BE2C (cell line): Measurements from ENCODE around the gene SLC35F3.

Source experiments
- DNase-seq: peaks from one replicate; pipeline ENCODE4 v3.0.0-alpha.2; 2020
- H3K27me3 ChIP-seq: fragments of 250-450 bp; sonication (Bioruptor Pico); 2 replicates; pipeline ENCODE4 v1.5.1; 2020; ENCODE audit warnings: mild to moderate bottlenecking
- H3K36me3 ChIP-seq: fragments of 250-450 bp; sonication (Bioruptor Pico); 2 replicates; pipeline ENCODE4 v1.5.1; 2020; ENCODE audit warnings: mild to moderate bottlenecking
- H3K4me1 ChIP-seq: fragments of 250-450 bp; sonication (Bioruptor Pico); 2 replicates; pipeline ENCODE4 v1.5.1; 2020
- H3K4me3 ChIP-seq: 2 replicates; pipeline ENCODE4 v1.5.1; 2011; ENCODE audit warnings: low read depth, low read length
- H3K9me3 ChIP-seq: fragments of 250-450 bp; sonication (Bioruptor Pico); 2 replicates; pipeline ENCODE4 v1.5.1; 2020
- TF ChIP-seq, protein P1 (sequence below): IDR thresholded peaks from 2 replicates; pipeline ENCODE4 v1.5.1; 2012; ENCODE audit warnings: mild to moderate bottlenecking, low read depth, low read length

The SLC35F3 gene

DNA sequence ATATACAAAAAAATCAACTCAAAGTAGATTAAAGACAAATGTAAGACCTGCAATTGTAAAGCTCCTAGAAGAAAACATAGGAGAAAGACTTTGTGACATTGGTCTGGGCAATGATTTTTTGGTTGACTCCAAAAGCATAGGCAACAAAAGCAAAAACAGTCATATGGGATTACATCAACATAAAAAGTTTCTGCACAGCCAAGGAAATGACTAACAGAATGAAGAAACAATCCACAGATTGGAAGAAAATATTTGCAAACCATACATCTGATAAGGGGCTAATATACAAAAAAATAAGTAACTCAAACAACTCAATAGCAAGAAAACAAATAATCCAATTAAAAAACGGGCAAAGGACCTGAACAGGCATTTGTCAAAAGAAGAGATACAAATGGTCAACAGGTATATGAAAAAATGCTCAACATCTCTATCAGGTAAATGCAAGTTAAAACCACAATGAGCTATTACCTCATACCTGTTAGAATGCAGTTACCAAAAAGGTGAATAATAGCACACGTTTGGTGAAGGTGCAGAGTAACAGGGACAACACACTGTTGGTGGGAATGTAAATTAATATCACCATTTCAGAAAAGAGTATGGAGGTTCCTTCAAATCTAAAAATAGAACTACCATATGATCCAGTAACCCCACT is 295.1 kb downstream of the SLC35F3 start:
- H3K27me3 ChIP-seq = peaks cover 10% of the 10 kb centered on the region
- no peak for DNase-seq
- no peaks in the 10 kb centered on the region for H3K9me3 ChIP-seq
- no peak overlapping the region for H3K4me3 ChIP-seq
- TF ChIP-seq, protein P1, sequence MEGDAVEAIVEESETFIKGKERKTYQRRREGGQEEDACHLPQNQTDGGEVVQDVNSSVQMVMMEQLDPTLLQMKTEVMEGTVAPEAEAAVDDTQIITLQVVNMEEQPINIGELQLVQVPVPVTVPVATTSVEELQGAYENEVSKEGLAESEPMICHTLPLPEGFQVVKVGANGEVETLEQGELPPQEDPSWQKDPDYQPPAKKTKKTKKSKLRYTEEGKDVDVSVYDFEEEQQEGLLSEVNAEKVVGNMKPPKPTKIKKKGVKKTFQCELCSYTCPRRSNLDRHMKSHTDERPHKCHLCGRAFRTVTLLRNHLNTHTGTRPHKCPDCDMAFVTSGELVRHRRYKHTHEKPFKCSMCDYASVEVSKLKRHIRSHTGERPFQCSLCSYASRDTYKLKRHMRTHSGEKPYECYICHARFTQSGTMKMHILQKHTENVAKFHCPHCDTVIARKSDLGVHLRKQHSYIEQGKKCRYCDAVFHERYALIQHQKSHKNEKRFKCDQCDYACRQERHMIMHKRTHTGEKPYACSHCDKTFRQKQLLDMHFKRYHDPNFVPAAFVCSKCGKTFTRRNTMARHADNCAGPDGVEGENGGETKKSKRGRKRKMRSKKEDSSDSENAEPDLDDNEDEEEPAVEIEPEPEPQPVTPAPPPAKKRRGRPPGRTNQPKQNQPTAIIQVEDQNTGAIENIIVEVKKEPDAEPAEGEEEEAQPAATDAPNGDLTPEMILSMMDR = no peak
- no peaks in the 10 kb centered on the region for H3K4me1 ChIP-seq
- no peaks in the 10 kb centered on the region for H3K36me3 ChIP-seq

DNA sequence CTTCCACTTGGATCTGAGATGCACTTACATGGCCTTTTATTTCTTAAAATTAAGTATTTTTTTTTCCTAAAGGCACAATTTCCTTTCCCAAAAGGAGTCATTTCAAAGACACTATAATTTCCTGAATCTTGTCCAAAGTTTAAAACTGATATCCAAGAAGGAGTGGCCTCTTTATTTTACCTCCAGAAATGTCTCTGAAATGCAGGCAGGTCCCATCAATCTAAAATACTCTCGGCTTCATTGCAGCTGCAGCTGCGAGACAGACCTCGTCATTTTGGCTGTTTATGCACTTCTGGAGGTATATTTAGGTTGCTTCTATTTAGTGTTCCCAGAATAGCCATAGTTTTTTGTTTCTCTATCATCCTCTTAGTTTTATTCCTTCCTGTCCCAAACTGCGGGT is 296.1 kb downstream of the SLC35F3 start:
- Histone ChIP-seq H3K9me3 (no peaks in the 10 kb centered on the region), H3K4me1 (no peaks in the 10 kb centered on the region), H3K27me3 (peaks cover 10% of the 10 kb centered on the region), H3K4me3 (no peak overlapping the region), H3K36me3 (no peaks in the 10 kb centered on the region)
- TF ChIP-seq, protein P1 = no peak
- no peak for DNase-seq

DNA sequence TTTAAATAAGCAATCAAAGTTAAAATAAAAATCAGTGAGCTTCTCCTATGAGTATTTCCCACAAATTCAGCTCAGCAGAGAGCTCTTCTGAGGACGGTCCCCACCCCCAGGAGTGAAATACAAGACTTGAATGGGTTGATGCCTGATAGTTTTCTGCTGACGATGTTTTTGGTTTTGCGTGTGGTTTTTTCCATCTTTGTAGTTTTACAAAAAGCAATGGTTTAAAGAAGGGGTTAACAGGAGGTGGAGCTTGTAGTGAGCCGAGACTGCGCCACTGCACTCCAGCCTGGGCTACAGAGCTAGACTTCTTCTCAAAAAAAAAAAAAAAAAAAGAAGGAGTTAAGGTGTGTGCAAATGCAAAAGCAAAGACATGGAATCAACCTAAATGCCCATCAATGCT is 297.1 kb downstream of the SLC35F3 start:
- TF ChIP-seq, protein P1 = no peak
- Histone ChIP-seq H3K4me1 (no peaks in the 10 kb centered on the region), H3K36me3 (no peaks in the 10 kb centered on the region), H3K4me3 (no peak overlapping the region), H3K9me3 (no peaks in the 10 kb centered on the region), H3K27me3 (peaks cover 10% of the 10 kb centered on the region)
- DNase-seq = no peak

DNA sequence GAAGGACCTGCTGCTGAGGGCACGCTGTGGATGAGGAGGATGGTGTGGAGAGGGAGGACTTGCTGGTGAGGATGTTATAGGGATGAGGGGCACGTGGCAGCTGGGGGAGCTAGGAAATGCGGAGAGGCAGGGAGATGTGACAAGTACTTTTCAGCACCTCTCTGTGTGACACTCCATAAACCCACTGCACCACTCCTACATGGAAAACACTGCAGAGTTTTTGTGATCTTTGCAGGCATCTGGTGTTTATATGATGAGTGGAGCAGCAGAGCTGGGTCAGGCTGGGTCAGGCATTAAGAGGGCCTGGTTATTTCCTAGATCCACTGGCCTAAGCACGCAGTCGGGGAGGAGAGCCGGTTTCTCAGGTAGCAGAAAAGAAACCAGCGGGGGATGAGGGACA is 301.5 kb downstream of the SLC35F3 start:
- Histone ChIP-seq H3K9me3 (no peaks in the 10 kb centered on the region), H3K4me1 (no peaks in the 10 kb centered on the region), H3K4me3 (no peak overlapping the region), H3K36me3 (no peaks in the 10 kb centered on the region), H3K27me3 (peaks cover 3% of the 10 kb centered on the region)
- TF ChIP-seq, protein P1 = no peak
- no peak for DNase-seq

DNA sequence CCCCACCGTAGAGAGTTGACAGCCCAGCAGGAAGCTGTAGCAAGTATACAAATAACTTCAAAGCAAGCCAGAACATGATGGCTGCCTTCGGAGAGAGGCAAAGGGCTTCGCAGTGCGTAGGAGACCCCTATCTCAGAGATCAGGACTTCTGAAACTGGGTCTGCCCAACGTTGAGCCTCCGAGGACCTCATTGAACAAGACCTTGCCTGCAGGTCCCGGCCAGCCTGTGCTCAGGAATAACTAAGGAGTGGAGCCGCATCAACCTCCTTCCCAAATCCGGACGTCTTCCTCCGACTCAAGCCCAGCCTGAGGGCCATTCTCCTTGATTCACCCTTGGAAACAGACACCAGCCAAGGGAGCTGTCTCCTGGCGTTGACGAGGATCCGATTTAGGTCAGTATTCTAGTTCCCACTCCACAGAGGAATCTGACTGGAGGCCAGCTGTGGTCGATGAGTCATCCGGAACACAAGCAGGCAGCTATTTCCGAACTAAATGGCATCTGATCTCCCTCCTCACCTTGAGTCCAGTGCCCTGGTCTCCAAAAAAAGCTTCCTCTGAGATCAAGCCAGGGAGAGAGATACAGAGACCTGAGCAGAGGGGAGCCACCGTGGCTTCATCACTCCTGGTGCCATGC is 302.3 kb downstream of the SLC35F3 start:
- DNase-seq = no peak
- H3K36me3 ChIP-seq = no peaks in the 10 kb centered on the region
- TF ChIP-seq, protein P1 = no peak
- no peaks in the 10 kb centered on the region for H3K9me3 ChIP-seq
- H3K27me3 ChIP-seq = peaks cover 3% of the 10 kb centered on the region
- H3K4me1 ChIP-seq = no peaks in the 10 kb centered on the region
- H3K4me3 ChIP-seq = no peak overlapping the region

DNA sequence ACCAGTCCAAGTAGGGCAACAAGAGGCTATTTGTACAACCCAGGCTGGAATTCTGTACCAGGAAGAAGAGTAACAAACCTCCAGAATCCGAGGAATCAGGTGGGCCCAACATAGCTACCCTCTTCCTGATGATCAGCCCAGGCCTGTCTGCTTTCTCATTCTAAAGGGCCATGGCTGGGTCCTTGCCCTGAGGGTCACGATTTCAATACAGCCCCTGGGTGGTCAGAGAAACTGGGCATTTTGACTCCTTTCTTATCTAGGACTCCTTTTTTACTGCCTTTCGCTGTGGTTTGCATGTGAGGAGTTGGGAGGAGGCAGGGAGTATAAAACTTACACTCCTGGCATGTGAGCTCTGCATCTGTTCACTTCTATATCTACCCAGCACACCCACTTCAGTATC is 303.9 kb downstream of the SLC35F3 start:
- Histone ChIP-seq H3K9me3 (no peaks in the 10 kb centered on the region), H3K27me3 (peaks cover 6% of the 10 kb centered on the region), H3K36me3 (no peaks in the 10 kb centered on the region), H3K4me3 (no peak overlapping the region), H3K4me1 (no peaks in the 10 kb centered on the region)
- no peak for DNase-seq
- TF ChIP-seq, protein P1 = no peak
